ENCODE data around the gene SDK1.

GRCh38 chr7:3429981-3430380 is 128.9 kb downstream of the SDK1 start:
- no peak for TF ChIP-seq CTCF (IDR thresholded peaks at IDR 0.05 in 4 of 5, conservative IDR thresholded peaks at IDR 0.05 in 1 of 5)
- no peak for TF ChIP-seq POLR2A (IDR thresholded peaks at IDR 0.05)
